D341Med (cell line): ENCODE data around the gene TPRG1L.
"Not testable (repeated sequence)": the region's sequence is repeated elsewhere in the genome, so short reads cannot be mapped to it uniquely, and the experiment has no call there.

Experiments used
- DNase-seq: peaks from one replicate; pipeline ENCODE4 v3.0.0; 2012; ENCODE audit warnings: low spot score

TPRG1L gene

GRCh38 chr1:3609016-3609768 lies 15.6 kb upstream of the TPRG1L start:
- no peak for DNase-seq

- no peak for DNase-seq
Measured at GRCh38 chr1:3609769-3610526, 14.9 kb upstream of the TPRG1L start.

GRCh38 chr1:3610527-3611169 lies 14.2 kb upstream of the TPRG1L start:
- no peak for DNase-seq

GRCh38 chr1:3611170-3612019 lies 13.4 kb upstream of the TPRG1L start, which contains the start of gene MEGF6:
MEGF6 (minus strand) TSS chr1:3611508; CDS start chr1:3611268, 240 bp downstream.
- DNase-seq: peak; percentile 82

- DNase-seq: no peak
Measured at GRCh38 chr1:3612123-3612522, 12.7 kb upstream of the TPRG1L start.

- peak; percentile 67 for DNase-seq
Measured at GRCh38 chr1:3614755-3615742, 9.8 kb upstream of the TPRG1L start.

GRCh38 chr1:3616861-3617260 lies 8.0 kb upstream of the TPRG1L start:
- no peak for DNase-seq

- DNase-seq: no peak
Measured at GRCh38 chr1:3617806-3618345, 6.9 kb upstream of the TPRG1L start.

- DNase-seq: no peak
Measured at GRCh38 chr1:3618531-3618880, 6.3 kb upstream of the TPRG1L start.

- DNase-seq: peak; percentile 78
Measured at GRCh38 chr1:3618881-3619671, 5.7 kb upstream of the TPRG1L start.

GRCh38 chr1:3620708-3621107 lies 4.1 kb upstream of the TPRG1L start:
- DNase-seq: no peak

GRCh38 chr1:3621151-3621671 lies 3.6 kb upstream of the TPRG1L start:
- DNase-seq: not testable (repeated sequence)

- DNase-seq: not testable (repeated sequence)
Measured at GRCh38 chr1:3622102-3622501, 2.7 kb upstream of the TPRG1L start.

- DNase-seq: no peak
Measured at GRCh38 chr1:3623441-3624199, 1.2 kb upstream of the TPRG1L start.

- peak; percentile 52 for DNase-seq
Measured at GRCh38 chr1:3625151-3625907, 514 bp downstream of the TPRG1L start.

GRCh38 chr1:3626025-3626424 lies 1.2 kb downstream of the TPRG1L start:
- DNase-seq: no peak

- DNase-seq: no peak
Measured at GRCh38 chr1:3627515-3628253, 2.9 kb downstream of the TPRG1L start.
